ENCODE data around the gene HS6ST2.

DNA sequence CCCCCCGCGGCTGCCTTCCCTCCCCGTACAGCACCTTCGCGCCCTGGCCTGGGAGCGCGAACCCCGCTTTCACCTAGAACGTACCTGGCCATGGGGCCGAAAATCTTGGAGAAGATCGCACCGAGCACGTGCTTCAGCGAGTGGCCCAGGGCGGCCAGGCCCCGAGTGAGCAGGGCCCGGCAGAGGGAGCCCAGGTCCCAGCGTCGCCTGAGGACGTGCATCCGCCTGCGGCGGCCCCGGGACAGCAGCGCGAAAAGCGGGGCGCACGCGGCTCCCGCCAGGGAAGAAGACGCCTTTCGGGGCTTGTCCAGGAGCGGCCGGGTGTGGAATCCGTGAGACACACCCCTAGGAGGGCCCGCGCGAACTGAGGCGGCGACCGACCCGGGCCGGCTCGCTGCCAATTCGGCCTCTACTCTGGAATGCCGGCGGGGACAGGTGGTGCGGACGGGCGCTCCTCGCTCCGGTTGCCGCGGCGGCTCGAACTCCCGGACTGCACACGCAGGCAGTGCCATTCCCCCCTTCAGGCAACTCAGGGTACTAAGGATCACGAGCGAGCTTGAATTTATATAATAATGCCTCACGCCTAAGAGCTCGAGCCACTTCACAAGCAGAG lies at the start of gene HS6ST2:
- peak; percentile 18; the same call in 1 of the 2 replicates for TF ChIP-seq POLR2AphosphoS5 (IDR thresholded peaks at IDR 0.05; ENCODE audit: low read depth, low read length)
- no peak for TF ChIP-seq JUND (IDR thresholded peaks at IDR 0.05)
- TF ChIP-seq RAD21 (IDR thresholded peaks at IDR 0.05; ENCODE audit: low read depth) = no peak

All from HCT116 (cell line).